Keratinocyte (primary cell): ENCODE results near the gene QRICH2. TPM values are rescaled to one million over a fixed set of nuclear protein-coding genes. Genes with fewer than 3 reads are reported as not detected.

Experiments
- DNase-seq: peaks from one replicate; pipeline ENCODE4 v3.0.0-alpha.2; 2011; ENCODE audit warnings: low read depth, missing footprints, low spot score
- FAIRE-seq: peaks from 2 replicates; lab custom pipeline; 2011; peaks lifted over from hg19 to GRCh38; lab: Jason Lieb, UNC
- H2AFZ ChIP-seq: 2 replicates; pipeline ENCODE4 v1.6.0; 2012; ENCODE audit warnings: low read length, control low read depth, inconsistent platforms; ENCODE audit not compliant: control insufficient read depth
- H3K27ac ChIP-seq: 2 replicates; pipeline ENCODE4 v1.5.1; 2011; ENCODE audit warnings: low read length; ENCODE audit not compliant: control insufficient read depth, insufficient read depth
- H3K27me3 ChIP-seq: 3 replicates; pipeline ENCODE4 v1.6.0; 2011; ENCODE audit warnings: low read length; ENCODE audit not compliant: control insufficient read depth, insufficient read depth; ENCODE audit errors: extremely low read depth
- H3K36me3 ChIP-seq, 2 experiments: 2 replicates in 1 of 2; 3 replicates in 1 of 2; pipeline ENCODE4 v1.5.1; 2011; ENCODE audit warnings: low read length in 2 of 2, mild to moderate bottlenecking in 1 of 2; ENCODE audit not compliant: control insufficient read depth in 2 of 2, insufficient read depth in 2 of 2; ENCODE audit errors: extremely low read depth in 1 of 2
- H3K4me1 ChIP-seq: 3 replicates; pipeline ENCODE4 v1.5.1; 2011; ENCODE audit warnings: low read length; ENCODE audit not compliant: control insufficient read depth, insufficient read depth; ENCODE audit errors: extremely low read depth
- H3K4me2 ChIP-seq: 3 replicates; pipeline ENCODE4 v1.6.0; 2011; ENCODE audit warnings: low read depth, low read length; ENCODE audit not compliant: control insufficient read depth, insufficient read depth; ENCODE audit errors: extremely low read depth
- H3K4me3 ChIP-seq, 3 experiments: fragments of 200-600 bp in 1 of 3; sonication (generic) in 1 of 3; 2 replicates in 2 of 3; 3 replicates in 1 of 3; pipeline ENCODE4 v1.5.1; 2011 to 2016; ENCODE audit warnings: low read length in 3 of 3, mild to moderate bottlenecking in 3 of 3, control low read depth in 2 of 3, inconsistent platforms in 1 of 3, low read depth in 1 of 3, mixed read lengths in 1 of 3, mixed run types in 1 of 3, moderate library complexity in 1 of 3; ENCODE audit not compliant: control insufficient read depth in 2 of 3, insufficient read depth in 2 of 3; ENCODE audit errors: extremely low read depth in 1 of 3
- H3K79me2 ChIP-seq: 2 replicates; pipeline ENCODE4 v1.6.0; 2012; ENCODE audit warnings: low read length; ENCODE audit not compliant: control insufficient read depth, insufficient read depth
- H3K9ac ChIP-seq: 3 replicates; pipeline ENCODE4 v1.6.0; 2011; ENCODE audit warnings: low read length; ENCODE audit not compliant: control insufficient read depth, insufficient read depth; ENCODE audit errors: extremely low read depth
- H3K9me1 ChIP-seq: 3 replicates; pipeline ENCODE4 v1.6.0; 2011; ENCODE audit warnings: low read length; ENCODE audit not compliant: control insufficient read depth, insufficient read depth; ENCODE audit errors: extremely low read depth
- H3K9me3 ChIP-seq: 2 replicates; pipeline ENCODE4 v1.5.1; 2012; ENCODE audit warnings: low read depth, low read length; ENCODE audit not compliant: control insufficient read depth
- H4K20me1 ChIP-seq: 3 replicates; pipeline ENCODE4 v1.6.0; 2011; ENCODE audit warnings: low read length; ENCODE audit not compliant: control insufficient read depth, insufficient read depth; ENCODE audit errors: extremely low read depth
- CTCF ChIP-seq, 3 experiments: IDR thresholded peaks in 1 of 3; conservative IDR thresholded peaks in 1 of 3; optimal IDR thresholded peaks in 1 of 3; 2 replicates in 2 of 3; 3 replicates in 1 of 3; pipeline versions ENCODE3 to v1.5.1; 2011; ENCODE audit warnings: low read length in 3 of 3, mild to moderate bottlenecking in 3 of 3, moderate library complexity in 2 of 3, control low read depth in 1 of 3, inconsistent platforms in 1 of 3; ENCODE audit not compliant: insufficient read depth in 2 of 3; ENCODE audit errors: extremely low read depth in 1 of 3
- EZH2 ChIP-seq: IDR thresholded peaks from one replicate; pipeline ENCODE4 v1.6.1; 2012; ENCODE audit warnings: inconsistent platforms, mild to moderate bottlenecking, low read length, moderate library complexity
- dilution Hi-C: fragments of 300-500 bp; cut with MboI; formaldehyde crosslinking; loops from one replicate; pipeline ENCODE4 v1.7.0; 2020; ENCODE audit warnings: low sequenced_read_pairs; ENCODE audit not compliant: extremely low pct_ligation_motif_present
- polyA plus RNA-seq, 5 experiments: library from polyadenylated mRNA; depleted of rRNA in 3 of 5; stranded (reverse) in 3 of 5; stranded (forward) in 1 of 5; unstranded in 1 of 5; fragments of >200 nt; gene quantifications; 1 replicate in 1 of 5; 2 replicates in 3 of 5; 3 replicates in 1 of 5; pipeline versions ENCODE4 v1.2.1 to v1.2.3, GENCODE V29; 2011 to 2012; ENCODE audit warnings: missing spikeins in 2 of 5, low read depth in 1 of 5, low replicate concordance in 1 of 5

Gene QRICH2
- polyA plus RNA-seq, 1 donor (not counting 4 experiments of a cell fraction or from before 2014, with no cell fraction given): 1.6 TPM

GRCh38 chr17:76278268-76278908 lies 29.7 kb downstream of the QRICH2 start:
- no peak overlapping the region for H3K27ac ChIP-seq
- dilution Hi-C loops: no loop called here
- TF ChIP-seq CTCF (optimal IDR thresholded peaks at IDR 0.05 in 1 of 3, IDR thresholded peaks at IDR 0.05 in 1 of 3, conservative IDR thresholded peaks at IDR 0.05 in 1 of 3; ENCODE audit: extremely low read depth in 1 of 3, insufficient read depth in 2 of 3, low read length in 3 of 3) (no peak), EZH2 (no peak)
- H3K9me3 ChIP-seq: no peaks in the 10 kb centered on the region
- no peaks in the 10 kb centered on the region for H3K4me1 ChIP-seq
- no peaks in the 10 kb centered on the region for H3K27me3 ChIP-seq
- H3K9me1 ChIP-seq: no peaks in the 10 kb centered on the region
- H3K4me2 ChIP-seq: no peak overlapping the region
- H3K4me3 ChIP-seq: no peak overlapping the region
- no peaks in the 10 kb centered on the region for H4K20me1 ChIP-seq
- FAIRE-seq: no peak
- H3K36me3 ChIP-seq: no peaks in the 10 kb centered on the region
- DNase-seq: no peak
- no peak overlapping the region for H2AFZ ChIP-seq
- no peak overlapping the region for H3K9ac ChIP-seq
- no peaks in the 10 kb centered on the region for H3K79me2 ChIP-seq

GRCh38 chr17:76277300-76278267 lies 30.5 kb downstream of the QRICH2 start:
- Histone ChIP-seq H3K9me3 (no peaks in the 10 kb centered on the region), H3K9ac (no peak overlapping the region), H3K4me3 (no peak overlapping the region), H3K27ac (no peak overlapping the region), H2AFZ (no peak overlapping the region), H3K4me2 (no peak overlapping the region), H3K27me3 (no peaks in the 10 kb centered on the region), H3K4me1 (no peaks in the 10 kb centered on the region), H3K36me3 (no peaks in the 10 kb centered on the region), H3K79me2 (no peaks in the 10 kb centered on the region), H3K9me1 (no peaks in the 10 kb centered on the region), H4K20me1 (no peaks in the 10 kb centered on the region)
- TF ChIP-seq CTCF (optimal IDR thresholded peaks at IDR 0.05 in 1 of 3, IDR thresholded peaks at IDR 0.05 in 1 of 3, conservative IDR thresholded peaks at IDR 0.05 in 1 of 3; ENCODE audit: extremely low read depth in 1 of 3, insufficient read depth in 2 of 3, low read length in 3 of 3): no peak
- TF ChIP-seq EZH2: no peak
- DNase-seq: no peak
- FAIRE-seq: peak; percentile 9
- dilution Hi-C loops: no loop called here
